HG03103 (cell line): ENCODE results near the gene SLC27A3.
A peak's percentile ranks its signal among the peaks of the same experiment; 100 is the strongest.

Source experiments
- ATAC-seq: cut with Tn5 transposase; IDR thresholded peaks from one replicate; pipeline ENCODE4 v1.9.1; 2021; ENCODE audit warnings: low read depth; ENCODE audit not compliant: unreplicated experiment

Gene SLC27A3

GRCh38 chr1:153796786-153797659, 21.8 kb downstream of the SLC27A3 start:
- no peak for ATAC-seq

DNA sequence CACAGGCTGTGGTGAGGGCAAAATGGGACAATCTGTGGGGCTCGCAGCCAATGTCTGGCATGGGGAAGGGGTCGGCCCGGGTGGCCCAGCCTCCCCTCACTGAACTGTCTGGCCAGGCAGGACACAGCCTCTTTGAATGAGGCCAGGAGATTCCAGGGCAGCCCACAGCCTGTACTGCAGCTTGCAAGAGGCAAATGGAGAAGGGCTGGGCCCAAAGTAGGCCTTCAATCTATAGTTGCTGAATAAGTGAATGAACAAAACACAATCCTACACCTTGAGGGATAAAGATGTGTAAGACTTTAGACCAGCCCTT, 23.2 kb downstream of the SLC27A3 start:
- ATAC-seq, result no peak

DNA sequence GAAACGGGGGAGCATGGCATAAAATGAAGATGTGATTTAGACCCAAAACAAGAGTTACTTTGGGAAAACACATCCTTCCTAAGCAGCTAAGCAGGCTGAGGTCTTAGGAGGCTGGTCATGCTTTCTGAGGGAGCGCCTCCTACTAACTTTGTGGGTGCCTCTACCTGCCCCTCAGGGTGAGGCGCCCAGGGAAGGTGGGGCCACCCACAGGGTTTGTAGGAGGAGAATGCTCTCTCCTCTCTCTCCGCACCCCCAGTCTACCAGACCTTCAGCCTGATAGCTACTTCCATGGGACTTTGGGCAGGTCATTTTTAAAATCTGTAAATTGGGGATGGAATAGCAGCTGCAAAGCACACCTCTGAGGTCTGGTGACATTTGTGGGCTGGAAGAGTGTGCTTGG, 23.8 kb downstream of the SLC27A3 start:
- no peak for ATAC-seq

- ATAC-seq, result no peak
Measured at GRCh38 chr1:153799566-153800465, 24.6 kb downstream of the SLC27A3 start.

DNA sequence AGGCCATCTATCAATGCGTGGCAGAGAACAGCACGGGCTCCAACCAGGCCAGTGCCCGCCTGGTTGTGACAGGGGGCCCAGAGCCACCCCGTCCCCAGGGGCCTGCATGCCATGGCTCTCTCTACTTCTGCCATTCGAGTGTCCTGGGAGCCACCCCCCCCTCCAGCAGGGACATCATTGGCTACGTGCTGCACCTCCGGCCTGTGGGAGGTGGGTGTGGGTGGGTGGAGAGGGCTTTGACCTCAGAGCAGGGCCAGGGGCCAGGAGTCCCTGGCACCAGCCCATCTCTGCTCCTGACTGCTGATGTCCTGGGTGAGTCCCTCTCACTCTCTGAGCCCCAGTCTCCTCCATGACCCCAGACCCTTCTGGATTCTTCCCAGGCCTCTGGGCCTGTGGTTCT, 25.3 kb downstream of the SLC27A3 start:
- ATAC-seq, result no peak

DNA sequence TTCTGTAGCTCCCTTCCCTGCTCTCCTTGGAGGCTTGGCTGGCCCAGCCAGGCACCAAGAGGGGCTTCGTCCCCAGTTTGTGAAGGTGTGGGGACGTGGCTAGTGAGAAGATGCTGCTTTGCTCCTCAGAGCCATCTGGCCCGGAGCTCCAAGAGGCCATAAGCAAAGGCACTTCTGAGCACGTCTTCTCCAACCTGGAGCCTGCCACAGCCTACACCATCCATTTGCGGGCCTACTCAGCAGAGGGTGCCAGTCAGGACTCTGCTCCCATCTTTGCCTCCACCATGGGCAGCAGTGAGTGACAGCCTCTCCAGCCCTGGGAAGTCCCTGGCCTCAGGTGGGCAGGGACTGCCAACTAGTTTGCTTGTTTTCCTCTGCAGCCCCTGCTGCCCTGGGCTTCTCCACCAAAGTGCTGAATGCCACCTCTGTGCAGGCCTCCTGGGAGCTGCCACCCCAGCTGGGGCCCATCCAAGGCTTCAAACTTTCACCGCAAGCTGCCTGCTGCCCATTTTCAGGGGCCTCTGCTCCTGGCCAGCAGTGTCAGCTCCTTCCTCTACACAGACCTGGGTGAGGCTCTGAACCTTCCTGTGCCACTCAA, 25.9 kb downstream of the SLC27A3 start:
- no peak for ATAC-seq

- no peak for ATAC-seq
Measured at GRCh38 chr1:153801786-153802697, 26.8 kb downstream of the SLC27A3 start.

GRCh38 chr1:153803470-153804056, 28.4 kb downstream of the SLC27A3 start:
- ATAC-seq, result no peak

GRCh38 chr1:153804112-153804511, 28.9 kb downstream of the SLC27A3 start:
- no peak for ATAC-seq

DNA sequence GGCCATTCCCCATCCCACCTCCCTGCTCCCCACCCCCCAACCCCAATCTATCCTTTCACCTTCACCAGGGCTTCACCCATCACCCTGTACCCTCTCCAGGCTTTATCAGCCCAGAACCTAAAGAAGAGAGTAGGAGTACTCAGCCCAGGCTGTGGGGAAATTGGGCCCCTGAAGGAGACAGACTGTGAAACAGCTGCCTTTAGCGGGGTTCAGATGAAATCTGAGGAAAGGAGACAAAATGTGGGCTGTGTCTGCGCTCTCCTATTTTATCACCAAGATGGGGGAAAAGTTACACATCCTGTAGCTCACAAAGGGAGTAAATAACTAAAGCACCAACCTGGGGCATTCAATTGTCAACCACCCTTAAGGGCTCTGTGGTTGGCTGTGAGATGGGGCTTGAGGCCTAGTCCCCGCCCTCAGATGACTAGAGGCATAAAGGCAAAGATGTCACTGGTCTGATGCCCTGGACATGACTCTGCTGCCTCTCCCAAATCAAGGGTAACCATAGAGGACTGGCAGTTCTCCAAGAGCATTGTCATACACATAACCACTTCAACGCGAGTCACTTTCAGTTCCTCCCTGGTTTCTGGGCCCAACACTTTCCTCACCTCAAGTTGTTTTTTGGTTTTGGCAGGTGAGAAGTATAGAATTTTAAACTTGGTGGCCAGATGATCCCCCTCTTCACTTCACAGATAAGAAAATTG, 30.0 kb downstream of the SLC27A3 start:
- ATAC-seq, result peak; percentile 92

DNA sequence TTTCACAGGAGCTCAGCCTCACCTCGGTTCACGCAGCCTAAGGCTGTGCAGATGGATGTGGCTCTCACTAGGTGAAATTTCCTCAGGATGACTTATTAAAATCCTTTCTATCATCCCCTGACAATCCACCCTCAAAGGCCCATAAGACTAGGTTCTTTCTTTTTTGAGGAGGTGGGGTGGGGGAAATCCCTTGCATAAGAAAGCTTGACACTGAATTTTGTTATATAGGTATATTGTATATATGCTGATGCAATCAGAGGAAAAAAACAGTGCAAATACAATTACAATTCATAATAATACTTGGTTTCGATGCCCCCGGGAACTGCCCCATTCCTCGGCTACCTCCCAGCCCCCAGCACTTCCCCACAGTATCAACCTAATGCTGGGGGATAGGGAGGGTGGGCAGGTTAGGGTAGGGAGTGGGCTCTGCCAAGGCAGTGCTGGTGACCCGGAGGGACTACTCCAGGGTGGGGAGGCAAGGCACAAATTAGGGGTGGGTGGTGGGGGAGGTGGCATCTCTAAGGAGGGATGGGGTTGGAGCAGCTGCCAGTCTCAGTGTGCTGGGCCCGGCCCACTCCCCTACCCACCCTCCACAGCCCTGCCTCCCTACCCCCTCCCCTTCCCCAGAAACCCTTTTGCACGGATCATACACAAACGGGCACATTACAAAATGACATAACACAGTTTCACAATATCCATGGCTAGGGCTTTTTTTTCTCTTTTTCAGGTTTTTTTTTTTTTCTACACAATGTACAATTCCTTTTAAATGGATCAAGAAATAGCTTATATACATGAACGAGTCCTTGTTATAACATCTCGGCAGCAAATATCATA, 30.9 kb downstream of the SLC27A3 start:
- no peak for ATAC-seq

DNA sequence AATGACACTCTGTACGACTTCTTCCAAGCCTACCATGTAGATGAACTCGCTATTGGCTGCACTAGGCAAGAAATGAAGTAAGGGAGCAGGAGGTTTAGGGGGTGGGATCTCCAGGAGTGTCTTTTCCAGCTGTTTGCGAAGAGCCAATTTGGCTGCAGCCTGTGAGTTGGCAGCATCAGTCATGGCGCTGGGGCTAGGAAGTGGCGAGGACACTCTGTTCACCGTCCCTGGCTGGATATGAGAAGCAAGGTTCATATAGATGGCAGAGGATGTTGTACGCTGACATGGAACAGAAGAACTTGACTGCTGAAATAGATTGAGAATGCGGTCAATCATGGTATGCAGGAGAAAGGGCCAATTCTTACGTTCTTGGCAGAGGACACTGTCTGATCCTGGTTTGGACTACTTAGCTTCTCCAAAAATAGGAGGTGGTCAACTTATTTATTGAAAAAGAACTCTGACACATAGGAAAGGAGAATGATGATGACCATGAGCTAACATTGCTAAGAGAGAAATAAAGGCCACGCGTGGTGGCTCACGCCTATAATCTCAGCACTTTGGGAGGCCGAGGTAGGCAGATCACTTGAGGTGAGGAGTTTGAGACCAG, 41.2 kb downstream of the SLC27A3 start:
- no peak for ATAC-seq

DNA sequence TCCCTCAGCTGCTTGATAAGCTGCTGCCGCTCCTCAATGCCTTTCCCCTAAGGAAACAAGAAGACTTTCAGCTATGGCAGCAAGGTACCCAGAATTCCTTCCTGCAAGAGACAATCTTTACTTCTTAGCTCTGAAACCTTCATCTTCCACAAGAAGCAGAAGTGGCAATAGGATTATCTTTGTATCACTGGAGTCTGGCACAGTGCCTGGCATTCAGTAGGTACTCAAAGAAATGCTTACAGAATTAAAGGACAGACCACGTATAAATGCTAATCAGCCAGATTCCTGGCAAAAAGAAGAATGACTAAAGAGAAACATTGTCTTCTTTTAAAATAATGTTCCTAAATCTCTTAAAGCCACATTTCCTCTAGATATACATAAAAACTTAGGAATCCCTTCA, 43.7 kb downstream of the SLC27A3 start:
- ATAC-seq, result no peak

DNA sequence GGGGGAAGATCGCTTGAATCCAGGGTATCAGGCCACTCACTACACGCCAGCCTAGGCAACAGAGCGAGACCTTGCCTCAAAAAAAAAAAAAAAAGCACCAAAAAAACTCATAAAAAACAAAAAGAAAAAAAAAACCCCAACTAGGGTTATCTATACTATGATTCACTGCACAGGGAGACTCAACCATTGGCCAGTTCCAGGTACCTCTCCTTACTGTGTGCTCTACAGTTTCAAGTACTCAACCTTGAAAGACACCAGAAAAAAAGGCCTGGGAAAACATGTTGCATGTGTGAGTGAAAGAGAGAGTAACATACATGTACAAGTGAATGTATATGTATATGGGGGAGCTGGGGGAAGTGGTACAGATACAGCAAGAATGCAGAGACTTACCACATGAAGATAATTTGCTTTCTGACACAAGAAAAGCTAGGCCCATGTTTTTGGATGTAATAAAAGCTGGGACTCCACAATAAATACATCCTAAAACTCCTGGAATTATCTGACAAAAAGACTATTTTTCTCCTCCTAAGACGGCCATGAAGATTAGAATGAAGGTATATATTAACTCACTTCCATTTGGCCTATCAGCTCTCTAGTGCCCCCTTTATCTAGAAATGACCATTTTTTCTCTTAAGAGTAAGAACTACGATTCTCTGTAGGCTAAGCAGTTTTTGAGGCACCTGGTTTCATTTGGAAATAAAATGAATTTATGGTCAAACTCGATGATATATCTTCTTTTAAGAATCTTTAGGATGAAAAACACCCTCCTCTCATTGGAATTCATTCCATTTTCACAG, 52.2 kb downstream of the SLC27A3 start:
- ATAC-seq, result no peak
